KOPT-K1 (cell line): Measurements from ENCODE around the gene ARMH1.

Source experiments
- H3K27ac ChIP-seq: fragments of 200-600 bp; sonication (generic); 2 replicates; pipeline ENCODE4 v1.5.1; 2016; ENCODE audit warnings: antibody characterized with exemption, mild to moderate bottlenecking, low read depth, low read length; ENCODE audit not compliant: poor library complexity, severe bottlenecking
- H3K36me3 ChIP-seq: fragments of 200-600 bp; sonication (generic); 2 replicates; pipeline ENCODE4 v1.5.1; 2017; ENCODE audit warnings: antibody characterized with exemption, mild to moderate bottlenecking, low read length, moderate library complexity; ENCODE audit not compliant: insufficient read depth
- H3K9me3 ChIP-seq: fragments of 200-600 bp; sonication (generic); 2 replicates; pipeline ENCODE4 v1.5.1; 2017; ENCODE audit warnings: antibody characterized with exemption, low read length, mild to moderate bottlenecking; ENCODE audit not compliant: insufficient read depth, poor library complexity, severe bottlenecking

The ARMH1 gene

DNA sequence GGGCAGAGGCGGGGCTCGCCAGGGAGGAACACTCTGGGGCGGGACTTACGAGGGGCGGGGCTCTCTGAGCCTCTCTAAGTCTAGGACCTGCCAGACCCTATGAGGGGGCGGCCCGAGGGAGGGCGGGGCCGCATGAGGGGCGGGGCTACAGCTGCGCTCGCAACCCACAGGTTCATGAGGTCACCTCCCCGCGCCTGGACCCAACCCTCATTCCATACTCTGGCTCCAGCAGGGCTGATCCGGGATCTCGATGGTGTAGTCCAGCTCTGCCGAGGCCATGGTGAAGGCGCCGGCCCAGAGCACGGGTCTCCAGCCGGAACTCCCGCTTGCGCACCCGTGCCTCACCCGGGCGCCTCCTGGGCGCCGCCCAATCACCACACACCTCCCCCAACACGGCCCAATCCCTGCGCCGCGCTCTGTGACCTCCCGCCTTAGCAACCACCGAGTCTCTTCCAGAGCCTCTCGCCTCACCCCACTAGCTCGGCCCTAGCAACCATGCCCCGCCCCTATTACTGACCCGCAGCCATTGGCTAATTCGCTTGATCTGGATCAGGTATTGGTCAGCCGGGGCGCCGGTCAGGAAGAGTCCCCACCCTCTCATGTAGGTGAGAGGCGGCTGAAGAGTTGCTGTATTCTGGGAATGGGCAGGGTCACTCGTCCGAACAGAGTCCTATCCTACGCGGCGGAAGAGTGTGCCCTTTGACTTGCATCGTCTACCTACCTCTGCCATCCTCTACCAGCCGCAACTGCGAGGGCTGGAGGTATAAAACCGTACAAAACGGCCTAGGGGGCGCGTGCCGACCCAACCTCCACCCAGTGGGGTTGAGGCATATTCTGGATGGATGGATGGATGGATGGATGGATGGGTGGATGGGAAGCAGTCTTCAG, at the start of gene ARMH1, which contains the start of gene TMEM53:
TSS of gene ARMH1 (plus strand) at position 602 of the 888 bp plus-strand sequence. CDS start 14,984 bp downstream, outside the sequence.
TSS of gene TMEM53 (minus strand) at position 369 of the 888 bp plus-strand sequence. CDS start at position 279, 90 bp downstream.
- H3K36me3 ChIP-seq, result no peaks in the 10 kb centered on the region
- H3K9me3 ChIP-seq, result no peaks in the 10 kb centered on the region
- peak within 1 kb of the TSS; percentile 51 for H3K27ac ChIP-seq

DNA sequence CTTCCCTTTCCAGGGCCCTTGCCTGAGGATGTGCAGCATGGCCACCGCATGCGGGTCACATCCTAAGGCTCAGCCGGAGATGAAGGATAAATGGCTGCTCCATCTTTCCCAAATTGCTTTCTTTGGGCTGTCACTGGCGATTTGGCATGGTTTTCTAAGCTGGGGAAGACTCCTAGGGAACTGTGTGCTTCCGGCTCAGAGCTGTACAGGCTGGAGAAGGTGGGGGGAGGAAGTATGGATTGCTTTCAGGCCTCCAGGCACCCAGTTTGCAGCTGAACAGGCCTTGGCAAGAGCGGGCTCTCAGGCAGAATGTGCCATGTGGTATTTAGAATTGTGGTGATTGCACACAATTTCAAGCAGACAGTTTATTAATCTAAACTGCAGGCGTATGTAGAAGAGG, 49.2 kb upstream of the ARMH1 start:
- no peaks in the 10 kb centered on the region for H3K36me3 ChIP-seq
- no peak overlapping the region for H3K27ac ChIP-seq
- no peaks in the 10 kb centered on the region for H3K9me3 ChIP-seq

DNA sequence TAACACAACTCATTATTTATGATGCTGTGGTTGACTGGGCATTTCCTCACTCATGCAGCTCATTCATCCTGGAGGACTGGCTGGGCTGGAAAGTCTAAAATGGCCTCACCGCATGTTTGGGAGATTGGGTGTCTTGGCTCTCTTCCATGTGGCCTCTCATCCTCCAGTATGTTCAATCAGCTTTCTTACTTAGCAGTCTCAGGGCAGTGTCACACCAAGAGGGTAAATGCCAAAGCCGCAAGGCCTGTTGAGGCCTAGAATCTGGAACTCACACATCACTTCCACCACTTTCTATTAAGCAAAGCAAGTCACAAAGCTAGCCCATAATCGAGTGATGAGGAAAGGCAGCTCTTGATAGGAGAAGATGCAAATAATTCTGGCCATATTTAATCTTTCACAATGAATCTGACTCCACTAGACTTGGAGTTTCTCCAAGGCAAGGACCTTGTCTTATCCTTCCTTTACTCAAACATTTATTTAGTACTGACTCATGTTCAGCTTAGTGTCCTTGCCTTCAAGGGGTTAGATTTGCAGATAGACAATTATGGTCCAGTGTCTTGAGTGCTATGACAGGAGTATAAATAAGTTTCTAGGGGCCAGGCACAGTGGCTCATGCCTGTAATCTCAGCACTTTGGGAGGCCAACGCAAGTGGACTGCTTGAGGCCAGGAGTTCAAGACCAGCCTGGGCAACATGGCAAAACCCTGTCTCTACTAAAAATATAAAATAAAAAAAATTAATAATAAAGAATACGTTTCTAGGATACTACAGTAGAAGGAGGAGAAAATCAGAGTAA, 45.4 kb upstream of the ARMH1 start:
- Histone ChIP-seq H3K9me3 (no peaks in the 10 kb centered on the region), H3K27ac (no peak overlapping the region)

DNA sequence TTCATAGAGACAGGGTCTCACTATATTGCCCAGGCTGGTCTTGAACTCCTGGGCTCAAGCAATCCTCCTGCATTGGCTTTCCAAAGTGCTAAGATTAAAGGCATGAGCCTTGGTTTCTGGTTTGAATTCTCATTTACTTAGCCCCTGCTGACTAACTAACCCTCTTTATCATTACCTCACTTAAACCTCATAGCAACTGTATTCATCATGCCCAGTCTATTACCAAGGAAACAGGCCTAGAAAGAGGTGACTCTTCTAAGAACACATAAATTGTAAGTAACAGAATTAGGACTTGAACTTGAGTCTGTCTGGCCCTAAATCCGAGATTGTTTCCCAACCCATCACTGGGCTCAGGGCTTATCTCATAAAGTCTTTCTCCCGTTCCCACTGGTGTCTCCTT, 44.4 kb upstream of the ARMH1 start:
- no peaks in the 10 kb centered on the region for H3K9me3 ChIP-seq
- no peak overlapping the region for H3K27ac ChIP-seq
- peaks cover 24% of the 10 kb centered on the region for H3K36me3 ChIP-seq

More for the DNA sequence above, 45.4 kb upstream of the ARMH1 start:
- peaks cover 14% of the 10 kb centered on the region for H3K36me3 ChIP-seq

DNA sequence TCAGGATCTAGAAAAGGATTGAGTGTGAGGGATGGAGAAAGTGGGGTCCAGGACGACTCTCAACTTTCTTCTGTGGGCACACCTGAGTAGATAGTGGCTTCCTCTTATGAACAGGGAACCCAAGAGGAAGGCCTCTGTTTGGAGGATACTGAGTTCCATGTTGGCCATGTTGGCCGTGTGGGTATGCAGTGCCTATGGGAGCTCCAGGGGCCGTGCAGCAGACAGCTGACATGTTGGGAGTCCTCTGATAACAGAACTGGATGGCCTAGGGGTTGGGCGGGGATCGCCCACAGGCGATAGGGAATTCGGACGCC, 43.2 kb upstream of the ARMH1 start:
- Histone ChIP-seq H3K9me3 (no peaks in the 10 kb centered on the region), H3K36me3 (peaks cover 35% of the 10 kb centered on the region), H3K27ac (peak overlapping the region; percentile 94)

DNA sequence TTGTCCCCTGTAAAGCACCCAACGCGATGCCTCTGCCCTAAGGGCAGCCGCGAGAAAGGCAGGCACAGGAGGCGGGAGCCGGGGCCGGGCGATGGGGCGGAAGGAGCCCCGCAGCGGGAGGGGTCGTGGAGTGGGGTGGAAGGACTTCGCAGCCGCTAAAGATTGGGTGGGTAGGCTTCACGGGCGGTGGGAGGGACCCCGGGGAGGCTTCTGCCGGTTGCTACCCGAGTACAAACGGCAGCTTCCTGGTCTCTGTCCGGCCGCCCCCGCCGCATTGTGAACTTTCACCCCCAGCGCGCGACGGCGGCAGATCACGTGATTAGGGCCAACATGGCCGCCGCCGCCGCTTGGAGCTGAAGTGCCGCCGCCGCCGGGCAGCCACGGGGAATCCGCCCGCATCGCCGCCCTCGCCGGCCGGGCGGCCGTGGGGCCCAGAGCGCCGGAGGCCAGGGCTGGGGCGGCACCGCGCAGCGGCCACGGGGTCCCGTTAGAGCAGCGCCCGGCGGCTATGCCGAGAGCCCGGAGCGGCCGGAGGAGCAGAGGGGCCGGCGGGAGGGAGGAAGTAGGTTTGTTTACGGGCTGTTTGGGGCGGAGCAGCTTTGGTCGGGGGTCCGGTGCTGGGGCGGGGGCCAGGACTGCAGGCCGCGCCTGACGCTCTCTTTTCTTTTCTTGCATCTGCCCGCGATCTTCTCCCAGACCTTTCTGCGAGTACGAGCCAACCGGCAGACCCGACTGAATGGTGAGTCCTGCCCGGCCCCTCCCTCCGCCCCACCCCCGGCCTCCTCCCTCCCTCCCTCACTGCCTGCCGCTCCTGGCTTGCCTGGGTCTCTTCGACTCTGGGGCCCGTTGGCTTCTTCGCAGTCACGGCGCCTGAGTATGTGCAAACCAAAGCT, 42.6 kb upstream of the ARMH1 start:
- H3K36me3 ChIP-seq, result peaks cover 41% of the 10 kb centered on the region
- H3K27ac ChIP-seq, result peak overlapping the region; percentile 94
- H3K9me3 ChIP-seq, result no peaks in the 10 kb centered on the region

DNA sequence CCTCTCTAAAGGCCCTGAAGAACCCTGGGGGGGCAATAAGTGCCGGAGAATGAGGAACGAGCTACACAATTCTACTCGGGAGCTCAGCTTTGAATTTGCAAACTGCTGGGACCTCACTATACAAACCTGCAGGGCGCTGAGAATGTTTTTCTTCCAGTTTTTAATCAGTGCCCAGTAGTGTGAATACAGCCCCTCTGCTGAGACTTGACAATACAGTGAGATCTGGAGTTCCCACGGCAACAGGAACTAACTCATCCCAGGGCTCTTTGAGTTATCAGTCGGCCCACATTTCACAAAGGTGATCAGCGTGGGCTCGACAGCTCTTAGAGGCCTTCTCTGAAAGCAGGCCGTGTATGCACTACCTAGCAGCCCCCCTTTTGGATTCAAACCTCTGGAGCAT, 41.9 kb upstream of the ARMH1 start:
- Histone ChIP-seq H3K9me3 (no peaks in the 10 kb centered on the region), H3K27ac (peak overlapping the region; percentile 94), H3K36me3 (peaks cover 49% of the 10 kb centered on the region)

DNA sequence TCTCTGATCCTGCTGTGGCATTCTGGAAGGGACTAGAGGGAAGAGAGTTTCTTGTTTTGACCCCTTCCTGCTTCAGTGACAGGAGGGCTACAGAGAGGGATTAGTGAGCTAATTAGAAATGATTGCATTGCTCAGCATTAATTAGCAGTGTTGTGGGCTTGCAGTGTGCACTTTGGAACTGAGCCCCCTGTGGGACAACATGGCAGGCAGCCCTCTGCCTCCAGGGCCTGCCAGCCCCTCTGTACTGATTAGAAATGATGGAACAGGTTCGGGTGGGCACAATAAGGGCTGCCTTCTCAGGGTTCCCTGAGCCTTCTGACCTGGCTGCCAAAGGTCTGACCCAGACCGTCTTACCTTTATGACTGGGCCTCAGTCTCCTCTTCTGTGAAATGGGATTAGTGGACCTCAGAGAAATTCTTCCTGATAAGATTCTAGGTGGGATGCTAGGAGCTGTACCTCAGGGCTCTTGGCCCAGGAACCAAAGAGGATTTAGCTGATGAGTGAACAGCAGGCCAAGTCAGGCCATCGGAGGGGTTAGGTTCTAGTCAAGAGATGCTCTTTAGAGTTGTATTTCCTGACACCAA, 39.8 kb upstream of the ARMH1 start:
- Histone ChIP-seq H3K9me3 (no peaks in the 10 kb centered on the region), H3K27ac (no peak overlapping the region), H3K36me3 (peaks cover 70% of the 10 kb centered on the region)

DNA sequence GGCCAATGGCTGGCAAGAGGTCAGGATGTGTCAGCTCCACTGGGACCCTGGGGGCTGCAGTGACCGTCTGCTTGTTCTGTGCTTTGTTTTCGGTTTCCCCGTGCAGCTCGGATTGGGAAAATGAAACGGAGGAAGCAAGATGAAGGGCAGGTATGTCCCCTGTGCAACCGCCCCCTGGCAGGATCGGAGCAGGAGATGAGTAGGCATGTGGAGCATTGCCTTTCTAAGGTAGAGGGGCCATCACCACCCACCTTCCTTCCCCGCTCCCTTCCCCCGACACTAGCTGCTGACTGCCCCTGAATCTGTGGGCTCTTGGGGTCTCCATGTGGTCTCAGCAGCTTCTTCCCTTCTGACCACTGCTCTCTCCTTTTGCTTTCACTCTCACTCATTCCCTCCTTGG, 39.1 kb upstream of the ARMH1 start:
- Histone ChIP-seq H3K9me3 (no peaks in the 10 kb centered on the region), H3K36me3 (peaks cover 77% of the 10 kb centered on the region), H3K27ac (no peak overlapping the region)

DNA sequence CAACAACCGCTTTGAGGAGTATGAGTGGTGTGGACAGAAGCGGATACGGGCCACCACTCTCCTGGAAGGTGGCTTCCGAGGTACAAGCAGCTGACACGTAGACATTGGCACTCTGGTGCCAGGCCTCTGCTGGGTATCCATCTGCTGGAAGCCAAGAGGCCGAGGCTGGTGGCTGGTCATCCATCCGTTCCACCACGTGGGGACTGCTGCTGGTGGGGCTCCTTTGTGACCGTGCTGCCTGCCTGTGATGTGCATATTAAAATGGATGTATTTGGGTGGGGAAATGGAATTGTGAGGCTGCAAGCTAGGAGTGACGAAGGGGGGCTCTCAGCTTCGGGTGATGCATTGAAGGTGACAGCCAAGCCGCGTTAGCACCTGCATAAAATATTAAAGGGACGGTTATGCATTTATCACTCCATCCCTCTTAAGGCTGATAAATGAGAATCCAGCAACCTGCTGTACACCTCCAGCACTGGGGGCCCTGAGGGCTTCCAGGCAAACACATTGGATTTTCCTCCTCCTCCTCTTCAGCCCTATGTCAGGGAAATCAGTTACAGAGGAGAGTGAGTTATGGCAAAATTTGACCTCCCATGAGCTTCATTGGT, 38.3 kb upstream of the ARMH1 start:
- Histone ChIP-seq H3K27ac (no peak overlapping the region), H3K9me3 (no peaks in the 10 kb centered on the region), H3K36me3 (peaks cover 84% of the 10 kb centered on the region)

DNA sequence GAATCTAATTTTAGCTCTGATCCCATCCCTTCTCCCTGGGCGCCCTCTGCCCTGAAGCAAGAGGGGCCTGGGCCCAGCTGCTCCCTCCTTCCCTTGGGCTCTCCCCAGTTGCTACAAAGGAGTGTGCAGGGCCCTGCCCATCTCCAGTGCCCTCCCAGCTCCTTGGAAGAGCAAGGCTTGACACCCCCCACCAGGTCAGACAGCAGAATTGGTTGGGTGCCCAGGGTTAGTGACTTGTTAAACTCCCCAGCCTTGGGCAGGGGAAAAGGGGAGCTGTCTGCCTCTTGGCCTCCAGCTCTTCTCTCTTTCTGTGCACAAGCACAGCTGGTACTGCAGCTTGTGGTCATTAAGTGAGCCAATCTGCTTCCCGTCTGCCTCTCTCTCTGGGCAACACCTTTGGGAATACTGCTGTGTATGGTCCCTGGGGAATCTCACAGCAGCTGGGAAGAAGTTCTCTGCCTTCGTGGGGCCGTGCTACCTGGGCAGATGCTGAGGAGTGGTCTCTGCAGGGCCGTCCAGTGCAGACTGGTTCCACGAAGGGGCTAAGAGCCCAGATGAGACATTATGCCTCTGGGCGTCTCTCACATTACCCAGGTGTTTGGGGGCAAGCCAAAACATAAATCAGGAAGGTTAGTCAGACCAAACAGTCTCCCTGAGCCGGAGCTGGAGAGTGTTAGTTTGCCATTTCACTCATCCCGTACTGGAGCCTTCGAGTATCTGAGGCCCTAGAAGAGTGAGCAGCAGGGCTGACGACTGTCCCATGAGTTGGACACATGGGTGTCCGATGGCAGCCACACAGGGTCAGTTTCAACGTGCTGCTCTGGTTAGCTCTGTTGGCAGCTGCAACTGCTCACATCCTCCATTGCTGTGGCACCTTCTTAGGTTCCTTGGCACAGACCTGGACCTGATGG, 37.6 kb upstream of the ARMH1 start:
- H3K36me3 ChIP-seq, result peaks cover 92% of the 10 kb centered on the region
- no peak overlapping the region for H3K27ac ChIP-seq
- H3K9me3 ChIP-seq, result no peaks in the 10 kb centered on the region

DNA sequence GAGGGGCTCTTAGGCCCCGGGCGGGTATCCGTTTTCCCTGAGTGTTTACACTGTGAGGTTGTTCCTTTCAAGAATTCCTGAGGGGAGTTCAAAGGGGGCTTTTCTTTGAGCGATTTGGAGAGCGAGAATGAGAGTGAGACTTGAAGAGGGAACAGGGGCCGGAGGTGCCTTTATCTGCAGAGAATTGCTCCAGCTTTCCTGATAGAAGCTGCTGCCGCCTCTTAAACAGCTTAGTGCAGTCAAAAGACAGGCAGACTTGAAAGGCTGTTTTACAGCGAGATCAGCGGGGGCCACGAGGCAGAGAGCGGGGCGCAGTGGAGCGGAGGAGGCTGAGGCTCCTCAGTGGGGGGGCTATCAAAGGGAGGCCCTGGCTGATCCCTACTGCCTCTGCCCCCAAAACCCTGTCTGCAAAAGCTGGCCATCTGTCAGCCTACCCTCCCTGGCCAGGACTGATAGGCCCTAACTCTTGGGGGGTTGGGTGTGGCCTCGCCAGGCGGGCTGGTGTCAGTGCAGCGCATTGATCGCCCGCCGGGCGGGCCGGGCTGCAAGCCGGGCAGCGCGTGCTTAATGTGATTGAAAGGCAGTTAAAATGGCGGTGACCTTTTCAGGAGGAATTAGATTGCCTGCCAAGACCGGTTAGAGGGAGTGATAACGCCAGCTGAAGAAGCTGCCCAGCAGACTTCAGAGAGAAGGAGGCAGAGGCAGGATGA, 36.7 kb upstream of the ARMH1 start:
- Histone ChIP-seq H3K36me3 (peaks cover 100% of the 10 kb centered on the region), H3K9me3 (no peaks in the 10 kb centered on the region), H3K27ac (no peak overlapping the region)
